Measurements from ENCODE around the gene TMEM91. TPM values are rescaled to one million over a fixed set of nuclear protein-coding genes. Genes with fewer than 3 reads are reported as not detected.

The TMEM91 gene
- total and polyA plus RNA-seq, 2 of the 13 experiments (the other 11 are each of a cell fraction or from before 2014, with no cell fraction given): 6.3 to 10.3 TPM

GRCh38 chr19:41352609-41353465 is 23.5 kb upstream of the TMEM91 start (continued):
- TF ChIP-seq THAP8 (CRISPR knock-in tag; IDR thresholded peaks at IDR 0.05; ENCODE audit: borderline replicate concordance) (no peak), TCF7L2 (IDR thresholded peaks at IDR 0.05; ENCODE audit: low read depth, low read length) (no peak), BATF2 (CRISPR knock-in tag; IDR thresholded peaks at IDR 0.05) (0 out of 2 replicates have a peak, but pooled peaks have one; percentile 37), ZNF142 (CRISPR knock-in tag; IDR thresholded peaks at IDR 0.05) (peak; percentile 75; the same call in 1 of the 2 replicates), FOXO4 (CRISPR knock-in tag; conservative IDR thresholded peaks at IDR 0.05) (0 out of 2 replicates have a peak, but pooled peaks have one; percentile 83), ZNF281 (CRISPR knock-in tag; IDR thresholded peaks at IDR 0.05; ENCODE audit: borderline replicate concordance) (no peak), ZNF709 (CRISPR knock-in tag; IDR thresholded peaks at IDR 0.05) (0 out of 2 replicates have a peak, but pooled peaks have one; percentile 40), PATZ1 (CRISPR knock-in tag; IDR thresholded peaks at IDR 0.05) (peak; percentile 57), ZNF18 (CRISPR knock-in tag; IDR thresholded peaks at IDR 0.05; ENCODE audit: insufficient replicate concordance) (no peak), ATF3 (CRISPR knock-in tag; IDR thresholded peaks at IDR 0.05) (no peak)

Data from HepG2 (cell line).